DMS79 (cell line): Measurements from ENCODE around the gene TCFL5.

Source experiments
- DNase-seq: peaks from one replicate; lab custom pipeline; 2025; lab: John Stamatoyannopoulos, UW

TCFL5 gene

GRCh38 chr20:62895539-62895938 is 33.9 kb upstream of the TCFL5 start:
- DNase-seq: no peak

GRCh38 chr20:62894261-62894660 is 32.6 kb upstream of the TCFL5 start:
- DNase-seq: no peak

GRCh38 chr20:62893700-62894099 is 32.1 kb upstream of the TCFL5 start:
- no peak for DNase-seq

- no peak for DNase-seq
Observed at GRCh38 chr20:62892348-62893304, 31.0 kb upstream of the TCFL5 start.

DNA sequence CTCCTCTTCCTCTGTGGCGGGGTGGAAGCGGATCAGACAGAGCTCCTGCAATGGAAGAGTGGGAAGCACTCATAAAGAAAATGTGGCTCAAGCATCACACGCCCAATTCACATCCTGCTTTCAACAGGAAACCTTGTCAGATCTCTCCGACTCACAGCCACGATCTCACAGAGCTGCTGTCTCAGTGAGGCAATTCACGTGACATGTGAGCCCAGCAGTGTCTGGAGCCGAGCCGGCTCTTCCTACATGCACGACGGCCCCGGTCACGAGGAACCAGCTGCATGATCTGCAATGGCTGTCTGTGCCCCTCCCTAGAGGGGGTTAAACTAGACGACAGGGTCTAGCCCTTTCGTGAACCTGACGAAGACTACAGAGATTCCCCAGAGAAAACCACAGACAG is 29.5 kb upstream of the TCFL5 start:
- DNase-seq: no peak

GRCh38 chr20:62890444-62890843 is 28.8 kb upstream of the TCFL5 start:
- no peak for DNase-seq

GRCh38 chr20:62889871-62890270 is 28.2 kb upstream of the TCFL5 start:
- no peak for DNase-seq

- no peak for DNase-seq
Observed at GRCh38 chr20:62889411-62889810, 27.8 kb upstream of the TCFL5 start.

DNA sequence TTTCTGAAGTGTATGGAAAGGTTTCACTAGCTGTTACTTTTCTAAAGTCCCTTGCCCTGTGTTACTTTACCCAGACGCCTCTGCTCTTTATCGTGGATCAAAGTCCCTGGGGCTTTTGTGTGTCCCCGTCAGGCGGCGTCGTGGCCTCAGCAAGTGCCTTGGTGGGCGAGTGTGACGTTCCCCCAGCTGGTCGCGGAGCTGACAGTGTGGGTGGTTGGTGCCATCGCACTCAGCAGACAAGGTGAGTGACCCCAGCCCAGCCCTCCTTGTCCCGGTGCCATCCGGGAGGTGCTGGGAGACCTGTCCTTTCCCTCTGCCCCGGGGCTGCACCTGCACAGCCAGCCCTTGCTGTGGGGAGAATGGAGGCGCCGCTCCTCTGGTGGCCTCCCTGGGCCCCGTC is 27.3 kb upstream of the TCFL5 start:
- no peak for DNase-seq

GRCh38 chr20:62888406-62888805 is 26.8 kb upstream of the TCFL5 start:
- no peak for DNase-seq

- DNase-seq: no peak
Observed at GRCh38 chr20:62887860-62888239, 26.2 kb upstream of the TCFL5 start.

GRCh38 chr20:62887152-62887859 is 25.7 kb upstream of the TCFL5 start:
- DNase-seq: peak; percentile 52

DNA sequence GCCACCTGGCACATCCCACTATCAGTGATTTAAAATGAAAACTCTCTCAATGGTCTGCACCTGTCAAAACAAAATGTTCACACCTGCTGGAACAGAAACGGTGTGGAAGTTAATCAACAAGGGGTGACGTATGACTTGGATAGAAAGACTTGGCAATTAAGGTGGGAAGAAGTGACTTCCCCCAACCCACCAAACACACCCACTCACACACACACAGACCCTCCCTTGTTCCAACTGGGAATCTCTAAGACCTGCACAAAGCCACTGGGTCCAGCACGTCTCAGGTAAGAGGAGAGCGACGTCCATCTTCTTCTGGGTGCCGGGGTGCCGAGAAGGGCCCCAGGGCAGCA is 25.1 kb upstream of the TCFL5 start:
- no peak for DNase-seq

- DNase-seq: no peak
Observed at GRCh38 chr20:62885896-62886708, 24.5 kb upstream of the TCFL5 start.

- DNase-seq: no peak
Observed at GRCh38 chr20:62885046-62885895, 23.6 kb upstream of the TCFL5 start.

- DNase-seq: no peak
Observed at GRCh38 chr20:62884556-62884955, 22.9 kb upstream of the TCFL5 start.

DNA sequence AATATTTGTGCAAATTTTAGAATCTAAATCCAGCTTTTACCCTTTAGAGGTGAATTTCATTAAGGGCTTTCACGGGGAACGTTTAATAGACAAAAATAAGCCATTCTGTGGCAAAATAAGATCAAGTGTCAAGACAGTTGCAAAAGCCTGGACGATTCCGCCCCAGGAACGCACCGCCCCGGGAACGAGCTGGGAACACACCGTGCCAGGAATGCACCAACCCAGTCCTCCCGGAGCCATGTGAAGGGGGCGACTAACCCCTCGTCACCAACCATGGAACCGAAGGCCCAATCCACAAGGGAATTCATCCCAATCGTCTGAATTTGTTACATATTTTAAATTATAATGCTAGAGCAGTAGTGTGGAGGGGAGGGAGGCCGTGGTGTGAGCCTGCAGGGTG is 20.8 kb upstream of the TCFL5 start:
- DNase-seq: no peak

- DNase-seq: no peak
Observed at GRCh38 chr20:62881662-62882395, 20.2 kb upstream of the TCFL5 start.

- DNase-seq: no peak
Observed at GRCh38 chr20:62880935-62881661, 19.5 kb upstream of the TCFL5 start.
